GM19463 (cell line): ENCODE data around the gene SIGLEC14.

Experiments
- ATAC-seq: cut with Tn5 transposase; IDR thresholded peaks from one replicate; pipeline ENCODE4 v1.9.1; 2021; ENCODE audit warnings: mild to moderate bottlenecking, moderate library complexity; ENCODE audit not compliant: unreplicated experiment

SIGLEC14 gene

GRCh38 chr19:51626675-51627074 is 19.9 kb downstream of the SIGLEC14 start:
- no peak for ATAC-seq

- ATAC-seq, result no peak
Observed at GRCh38 chr19:51621178-51621577, 25.4 kb downstream of the SIGLEC14 start.

GRCh38 chr19:51615991-51616390 is 30.6 kb downstream of the SIGLEC14 start:
- ATAC-seq, result no peak

GRCh38 chr19:51614789-51615188 is 31.8 kb downstream of the SIGLEC14 start:
- ATAC-seq, result no peak

- no peak for ATAC-seq
Observed at GRCh38 chr19:51610576-51610975, 36.0 kb downstream of the SIGLEC14 start.

GRCh38 chr19:51607920-51608562 is 38.6 kb downstream of the SIGLEC14 start:
- ATAC-seq, result no peak

- ATAC-seq, result peak; percentile 95
Observed at GRCh38 chr19:51607077-51607476, 39.5 kb downstream of the SIGLEC14 start.

- no peak for ATAC-seq
Observed at GRCh38 chr19:51602189-51602854, 44.3 kb downstream of the SIGLEC14 start.

GRCh38 chr19:51600940-51601580 is 45.6 kb downstream of the SIGLEC14 start:
- ATAC-seq, result no peak

- ATAC-seq, result no peak
Observed at GRCh38 chr19:51599084-51599483, 47.5 kb downstream of the SIGLEC14 start.

- ATAC-seq, result no peak
Observed at GRCh38 chr19:51598159-51598915, 48.3 kb downstream of the SIGLEC14 start.

GRCh38 chr19:51595190-51596175 is 51.1 kb downstream of the SIGLEC14 start:
- no peak for ATAC-seq

GRCh38 chr19:51594774-51595109 is 51.9 kb downstream of the SIGLEC14 start:
- ATAC-seq, result no peak

- peak; percentile 98 for ATAC-seq
Observed at GRCh38 chr19:51593969-51594773, 52.5 kb downstream of the SIGLEC14 start.

- no peak for ATAC-seq
Observed at GRCh38 chr19:51593138-51593890, 53.3 kb downstream of the SIGLEC14 start.
